ENCODE measurements around the gene DTNA.

GRCh38 chr18:34773378-34773777 lies 63.3 kb downstream of the DTNA start:
- TF ChIP-seq CTCF (IDR thresholded peaks at IDR 0.05; ENCODE audit: low read depth, low read length, poor library complexity, severe bottlenecking) = no peak
- no peak for TF ChIP-seq EZH2phosphoT487 (IDR thresholded peaks at IDR 0.05; ENCODE audit: borderline replicate concordance, low read length)

Data from DOHH2 (cell line).